HFFc6 (cell line): ENCODE results near the gene PTGIR. TPM values are rescaled to one million over a fixed set of nuclear protein-coding genes. Genes with fewer than 3 reads are reported as not detected.

Experiments
- DNase-seq: peaks from one replicate; pipeline ENCODE4 v3.0.0-alpha.2; 2018
- H3K27ac Mint-ChIP-seq: 2 replicates; pipeline ENCODE4 v1.8.0; 2020; ENCODE audit warnings: mild to moderate bottlenecking, mixed read lengths
- H3K27me3 Mint-ChIP-seq: 2 replicates; pipeline ENCODE4 v1.8.0; 2021; ENCODE audit warnings: mild to moderate bottlenecking, moderate library complexity, mixed read lengths; ENCODE audit not compliant: insufficient read depth
- H3K36me3 Mint-ChIP-seq: 2 replicates; pipeline ENCODE4 v1.8.0; 2021; ENCODE audit warnings: low read depth, mixed read lengths
- H3K4me1 Mint-ChIP-seq: 2 replicates; pipeline ENCODE4 v1.8.0; 2020; ENCODE audit warnings: low read depth, mixed read lengths
- H3K4me3 Mint-ChIP-seq: 2 replicates; pipeline ENCODE4 v1.8.0; 2020; ENCODE audit warnings: mild to moderate bottlenecking, moderate library complexity, mixed read lengths
- H3K9me3 Mint-ChIP-seq: 2 replicates; pipeline ENCODE4 v1.8.0; 2020; ENCODE audit warnings: mild to moderate bottlenecking, mixed read lengths
- CTCF ChIP-seq: fragments of 200-600 bp; sonication (generic); IDR thresholded peaks from 2 replicates; pipeline ENCODE4 v1.5.0; 2021; ENCODE audit warnings: antibody characterized with exemption, mild to moderate bottlenecking
- long read RNA-seq: library from polyadenylated mRNA; unstranded; transcript quantifications from one replicate; pipeline ENCODE4 v2.0.0, GENCODE V29; 2019
- total RNA-seq, 6 experiments: library from RNA; stranded (reverse); fragmentation: NEBNext Ultra II Directional; extraction: Animal tissue kit (Norgen Biotek cat#: 25700); gene quantifications; 2 replicates in 1 of 6; 3 replicates in 5 of 6; pipeline ENCODE4 v1.2.3, GENCODE V29; 2021

The PTGIR gene
- 10 to 100 TPM; 16.0 to 26.6 (median 17.9) TPM for total RNA-seq
- long read RNA-seq, transcript PTGIR-201 (3 exons, 2,107 nt): major isoform, 14 of 31 reads
- long read RNA-seq, partial matches to known transcripts: 4 of 31 reads
- long read RNA-seq, other reads (novel, unspliced or antisense): 10 of 31 reads

- TF ChIP-seq CTCF: peak; percentile 22
- Mint-ChIP-seq H3K9me3 (no peaks in the 10 kb centered on the region), H3K4me3 (peak within 1 kb of the TSS; percentile 94), H3K36me3 (peaks cover 10% of the 10 kb centered on the region; the same call in 1 of the 2 replicates), H3K27ac (peak within 1 kb of the TSS; percentile 99), H3K27me3 (peaks cover 1% of the 10 kb centered on the region), H3K4me1 (peaks cover 48% of the 10 kb centered on the region)
- peak; percentile 85 for DNase-seq
Observed at GRCh38 chr19:46624958-46625661, at the start of gene PTGIR. Gene PTGIR (minus strand): TSS chr19:46625089. CDS start chr19:46624225, 864 bp downstream.

- TF ChIP-seq CTCF: no peak
- Mint-ChIP-seq H3K9me3 (no peaks in the 10 kb centered on the region), H3K4me3 (no peak overlapping the region), H3K4me1 (peaks cover 25% of the 10 kb centered on the region), H3K27ac (peak overlapping the region; percentile 42), H3K36me3 (peaks cover 12% of the 10 kb centered on the region), H3K27me3 (no peaks in the 10 kb centered on the region; the same call in 1 of the 2 replicates)
- peak; percentile 39 for DNase-seq
Observed at GRCh38 chr19:46670813-46671212, 45.9 kb upstream of the PTGIR start.

- no peak overlapping the region for H3K4me3 Mint-ChIP-seq
- H3K4me1 Mint-ChIP-seq: peaks cover 25% of the 10 kb centered on the region
- H3K36me3 Mint-ChIP-seq: 0 out of 2 replicates have a peak, but pooled peaks cover 6% of the 10 kb centered on the region
- H3K27me3 Mint-ChIP-seq: no peaks in the 10 kb centered on the region; the same call in 1 of the 2 replicates
- no peak overlapping the region for H3K27ac Mint-ChIP-seq
- no peak for TF ChIP-seq CTCF
- H3K9me3 Mint-ChIP-seq: no peaks in the 10 kb centered on the region
- no peak for DNase-seq
Observed at GRCh38 chr19:46668662-46669061, 43.8 kb upstream of the PTGIR start.

- DNase-seq: no peak
- Mint-ChIP-seq H3K27ac (no peak overlapping the region), H3K4me3 (no peak overlapping the region), H3K36me3 (no peaks in the 10 kb centered on the region), H3K27me3 (no peaks in the 10 kb centered on the region; the same call in 1 of the 2 replicates), H3K9me3 (no peaks in the 10 kb centered on the region), H3K4me1 (peaks cover 21% of the 10 kb centered on the region)
- TF ChIP-seq CTCF: no peak
Observed at GRCh38 chr19:46665072-46665471, 40.2 kb upstream of the PTGIR start.

- peaks cover 2% of the 10 kb centered on the region for H3K27me3 Mint-ChIP-seq
- H3K36me3 Mint-ChIP-seq: peaks cover 1% of the 10 kb centered on the region; the same call in 1 of the 2 replicates
- H3K9me3 Mint-ChIP-seq: no peaks in the 10 kb centered on the region
- H3K27ac Mint-ChIP-seq: peak overlapping the region; percentile 83
- peak; percentile 91 for DNase-seq
- peak; percentile 88 for TF ChIP-seq CTCF
- H3K4me1 Mint-ChIP-seq: peaks cover 30% of the 10 kb centered on the region
- peak overlapping the region; percentile 88 for H3K4me3 Mint-ChIP-seq
Observed at GRCh38 chr19:46661735-46662592, 37.1 kb upstream of the PTGIR start.
